Measurements from ENCODE around the gene PRR27. TPM values are rescaled to one million over a fixed set of nuclear protein-coding genes. Genes with fewer than 3 reads are reported as not detected.

Gene PRR27
- polyA plus RNA-seq, 1 donor from 2014 or later: not detected

GRCh38 chr4:70158576-70158975, 4.5 kb downstream of the PRR27 start:
- Histone ChIP-seq H2AFZ (ENCODE audit: low read depth, low read length) (no peak overlapping the region), H3K9me3 (ENCODE audit: low read length) (no peaks in the 10 kb centered on the region), H3K4me2 (ENCODE audit: low read length) (no peak overlapping the region), H3K27ac (ENCODE audit: low read length) (no peak overlapping the region), H3F3A (ENCODE audit: insufficient read depth, low read length, poor library complexity, severe bottlenecking) (no peaks in the 10 kb centered on the region), H3K36me3 (ENCODE audit: insufficient read depth, low read length) (no peaks in the 10 kb centered on the region), H3K27me3 (ENCODE audit: insufficient read depth, low read depth, low read length) (no peaks in the 10 kb centered on the region), H4K20me1 (ENCODE audit: insufficient read depth) (no peaks in the 10 kb centered on the region), H3K79me2 (replicated peaks; ENCODE audit: insufficient read depth, low read length) (no peaks in the 10 kb centered on the region), H3K4me3 (ENCODE audit: low read length) (no peak overlapping the region), H3K9me2 (ENCODE audit: insufficient read depth, low read length) (no peaks in the 10 kb centered on the region), H3K9ac (ENCODE audit: low read length) (no peak overlapping the region)
- TF ChIP-seq REST (IDR thresholded peaks at IDR 0.05; ENCODE audit: borderline replicate concordance) (no peak), MXI1 (conservative IDR thresholded peaks at IDR 0.05; ENCODE audit: poor library complexity, severe bottlenecking) (no peak), RAD21 (conservative IDR thresholded peaks at IDR 0.05) (no peak), EZH2 (IDR thresholded peaks at IDR 0.05; ENCODE audit: borderline replicate concordance, insufficient read depth, low read length, poor library complexity, severe bottlenecking) (no peak), SMC3 (conservative IDR thresholded peaks at IDR 0.05; ENCODE audit: poor library complexity) (no peak), CTCF (IDR thresholded peaks at IDR 0.05; ENCODE audit: poor library complexity, severe bottlenecking) (no peak), TAF1 (IDR thresholded peaks at IDR 0.05; ENCODE audit: low read depth) (no peak), POLR2AphosphoS5 (IDR thresholded peaks at IDR 0.05) (no peak), EP300 (conservative IDR thresholded peaks at IDR 0.05; ENCODE audit: poor library complexity, severe bottlenecking) (no peak)

- H3K4me3 ChIP-seq (ENCODE audit: low read length): no peak overlapping the region
- H3F3A ChIP-seq (ENCODE audit: insufficient read depth, low read length, poor library complexity, severe bottlenecking): no peaks in the 10 kb centered on the region
- no peak overlapping the region for H3K9ac ChIP-seq (ENCODE audit: low read length)
- no peak overlapping the region for H3K27ac ChIP-seq (ENCODE audit: low read length)
- no peaks in the 10 kb centered on the region for H3K79me2 ChIP-seq (replicated peaks; ENCODE audit: insufficient read depth, low read length)
- no peaks in the 10 kb centered on the region for H4K20me1 ChIP-seq (ENCODE audit: insufficient read depth)
- H3K27me3 ChIP-seq (ENCODE audit: insufficient read depth, low read depth, low read length): no peaks in the 10 kb centered on the region
- no peak overlapping the region for H3K4me2 ChIP-seq (ENCODE audit: low read length)
- no peaks in the 10 kb centered on the region for H3K36me3 ChIP-seq (ENCODE audit: insufficient read depth, low read length)
- no peaks in the 10 kb centered on the region for H3K9me2 ChIP-seq (ENCODE audit: insufficient read depth, low read length)
- no peak overlapping the region for H2AFZ ChIP-seq (ENCODE audit: low read depth, low read length)
- TF ChIP-seq REST (IDR thresholded peaks at IDR 0.05; ENCODE audit: borderline replicate concordance) (no peak), EZH2 (IDR thresholded peaks at IDR 0.05; ENCODE audit: borderline replicate concordance, insufficient read depth, low read length, poor library complexity, severe bottlenecking) (no peak), TAF1 (IDR thresholded peaks at IDR 0.05; ENCODE audit: low read depth) (no peak), RAD21 (conservative IDR thresholded peaks at IDR 0.05) (no peak), EP300 (conservative IDR thresholded peaks at IDR 0.05; ENCODE audit: poor library complexity, severe bottlenecking) (no peak), SMC3 (conservative IDR thresholded peaks at IDR 0.05; ENCODE audit: poor library complexity) (no peak), POLR2AphosphoS5 (IDR thresholded peaks at IDR 0.05) (no peak)
- no peaks in the 10 kb centered on the region for H3K9me3 ChIP-seq (ENCODE audit: low read length)
Observed at GRCh38 chr4:70177090-70177489, 23.1 kb downstream of the PRR27 start.
